Body of pancreas (tissue), 4 donors: ENCODE data around the gene MTCL3.

Source experiments
- CTCF ChIP-seq, 7 experiments: fragments of 450-650 bp in 4 of 7; fragments of 200-600 bp in 3 of 7; sonication (generic) in 3 of 7; IDR thresholded peaks; one replicate each; pipeline ENCODE4 v1.5.1; 2016 to 2019; ENCODE audit warnings: antibody characterized with exemption in 7 of 7
- POLR2A ChIP-seq, 3 donors: fragments of 450-650 bp; IDR thresholded peaks; one replicate each; pipeline ENCODE4 v1.6.1; 2016; ENCODE audit warnings: antibody characterized with exemption in 3 of 3, mild to moderate bottlenecking in 2 of 3

- TF ChIP-seq CTCF (IDR thresholded peaks at IDR 0.05), result peak; percentile 5 to 54 (median 39)
- TF ChIP-seq POLR2A (IDR thresholded peaks at IDR 0.05), result no peak
These were observed 20.1 kb upstream of the MTCL3 start for GRCh38 chr6:127539272-127539671.
